Activated CD4-positive, alpha-beta T cell treated with anti-CD3 and anti-CD28 coated beads for 36 hours (primary cell): ENCODE data around the gene AMIGO3. TPM values are rescaled to one million over a fixed set of nuclear protein-coding genes. Genes with fewer than 3 reads are reported as not detected.

ENCODE experiments used
- ATAC-seq: fragments of 200-7000 bp; cut with Tn5 transposase; one replicate; pipeline ENCODE4 v1.10.0; 2021; ENCODE audit warnings: mild to moderate bottlenecking, moderate library complexity
- CTCF ChIA-PET: fragments of 350-600 bp; sonication (Branson Sonifier 250); formaldehyde crosslinking; loops from one replicate; lab custom pipeline; 2021; ENCODE audit warnings: antibody characterized with exemption; lab: Charles Lee
- POLR2A ChIA-PET: fragments of 350-600 bp; sonication (Branson Sonifier 250); formaldehyde crosslinking; loops from one replicate; lab custom pipeline; 2021; ENCODE audit warnings: antibody characterized with exemption, inconsistent platforms; lab: Charles Lee
- DNase-seq: peaks from one replicate; pipeline ENCODE4 v3.0.0-alpha.2; 2020
- H3K27ac Mint-ChIP-seq: one replicate; pipeline ENCODE4 v1.8.0; 2021; ENCODE audit warnings: mixed read lengths
- H3K27me3 Mint-ChIP-seq: one replicate; pipeline ENCODE4 v1.8.0; 2021; ENCODE audit warnings: mixed read lengths
- H3K36me3 Mint-ChIP-seq: one replicate; pipeline ENCODE4 v1.8.0; 2021; ENCODE audit warnings: low read depth, mixed read lengths
- H3K4me1 Mint-ChIP-seq: one replicate; pipeline ENCODE4 v1.8.0; 2021; ENCODE audit warnings: mixed read lengths
- H3K4me3 Mint-ChIP-seq: one replicate; pipeline ENCODE4 v1.8.0; 2021; ENCODE audit warnings: mild to moderate bottlenecking, moderate library complexity, mixed read lengths
- H3K9me3 Mint-ChIP-seq: one replicate; pipeline ENCODE4 v1.8.0; 2021; ENCODE audit warnings: low read depth, mixed read lengths
- intact Hi-C, 2 experiments: fragments of 100-400 bp; cut with DNase I in 1 of 2; cut with micrococcal nuclease in 1 of 2; formaldehyde crosslinking; loops; one replicate each; pipeline versions ENCODE4 v1.14.2 to v1.15.1; 2022 to 2024; cut with DNase I, micrococcal nuclease
- total RNA-seq, 2 experiments: library from RNA; stranded (reverse); gene quantifications; one replicate each; pipeline ENCODE4 v1.2.3, GENCODE V29; 2021

AMIGO3 gene
- total RNA-seq, 2 experiments from 2014 or later, result 0.07 TPM; not detected in 1

DNA sequence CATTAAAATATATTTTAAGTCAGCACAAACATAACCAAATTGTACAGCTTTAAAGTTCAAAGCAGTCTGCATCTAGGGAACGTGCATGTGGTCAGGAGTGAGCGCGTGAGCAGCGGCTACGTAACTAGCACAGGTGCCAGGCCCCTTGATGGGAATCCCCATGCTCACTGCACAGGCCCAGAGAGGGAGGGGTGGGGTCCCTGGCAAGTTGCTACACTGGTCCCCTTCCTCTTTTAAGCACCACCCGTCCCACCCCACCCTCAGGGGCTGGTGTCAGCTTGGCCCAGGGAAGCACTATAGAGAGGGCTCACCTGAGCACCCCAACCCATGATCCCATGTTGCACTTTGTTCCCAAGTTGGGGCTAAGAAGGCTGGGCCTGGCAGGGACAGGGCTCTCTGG lies 5.1 kb upstream of the AMIGO3 start:
- CTCF ChIA-PET, result interaction anchor here (0.7 kb wide), 1 partner anchor 858 kb away, joined by 4 read pairs; no protein-coding TSS in a partner anchor
- H3K36me3 Mint-ChIP-seq, result peaks cover 17% of the 10 kb centered on the region
- POLR2A ChIA-PET, result interaction anchor here (0.8 to 1.7 kb wide), 2 partner anchors 23 to 482 kb away, joined by 4 to 5 read pairs; no protein-coding TSS in a partner anchor
- H3K4me3 Mint-ChIP-seq, result peak overlapping the region; percentile 92
- H3K4me1 Mint-ChIP-seq, result peaks cover 18% of the 10 kb centered on the region
- H3K9me3 Mint-ChIP-seq, result no peaks in the 10 kb centered on the region
- ATAC-seq (no peak), DNase-seq (peak; percentile 59)
- no peaks in the 10 kb centered on the region for H3K27me3 Mint-ChIP-seq
- intact Hi-C loops, result loop anchor here (1.0 to 10.0 kb wide), 10 partner anchors 62 to 1007 kb away; partner anchors contain the start of genes MST1R (in 2 of the 2), DAG1 (in 1 of the 2), GNAI2 (in 1 of the 2) and HYAL3 (in 1 of the 2)
- H3K27ac Mint-ChIP-seq, result peak overlapping the region; percentile 96

DNA sequence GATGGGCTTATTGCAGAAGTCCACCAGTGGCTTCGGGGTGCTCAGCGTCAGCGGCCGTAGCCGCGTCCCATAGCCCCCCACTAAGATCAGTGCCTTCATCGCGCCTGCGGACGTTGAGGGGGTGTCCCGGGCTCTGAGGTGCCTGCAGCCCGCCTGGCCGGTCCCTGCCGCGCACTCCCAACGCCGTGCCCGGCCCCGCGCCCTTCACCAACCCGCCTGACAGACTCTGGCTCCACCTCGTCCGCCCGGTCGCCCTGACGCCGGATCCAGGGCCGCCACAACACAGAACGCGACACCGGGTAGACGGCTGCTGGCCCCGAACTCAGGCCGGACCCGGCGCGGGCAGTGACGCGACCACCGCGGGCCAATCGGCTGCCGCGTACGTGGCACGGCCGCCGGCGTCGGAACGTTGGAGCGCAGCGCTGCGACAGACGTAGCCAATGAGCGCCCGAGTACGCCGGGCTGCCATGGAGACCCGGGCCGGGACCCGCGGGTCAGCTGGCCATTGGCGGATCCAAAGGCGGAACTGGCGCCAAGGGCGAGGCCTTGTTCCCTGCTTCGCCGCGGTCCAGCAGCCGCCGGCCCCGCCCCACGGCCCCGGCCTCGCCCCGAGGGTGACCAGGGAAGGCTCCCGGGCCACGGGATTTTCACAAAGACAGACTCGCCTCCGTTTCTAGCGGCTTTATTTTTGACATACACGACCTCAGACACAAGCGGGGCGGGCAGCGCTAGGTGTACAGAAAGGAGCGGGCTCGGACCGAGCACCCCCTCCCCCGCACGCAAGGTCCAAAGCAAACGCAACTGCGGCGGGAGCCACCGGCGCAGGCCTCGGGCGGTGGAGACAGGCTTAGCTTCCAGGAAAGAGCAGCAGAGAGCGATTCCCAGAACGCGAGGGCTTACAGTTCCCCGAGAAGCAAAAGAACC lies 4.4 kb upstream of the AMIGO3 start, which contains the start of gene GMPPB:
TSS of gene GMPPB (minus strand) at position 324 of the 924 bp plus-strand sequence. CDS start at position 99, 225 bp downstream.
- H3K4me1 Mint-ChIP-seq, result peaks cover 22% of the 10 kb centered on the region
- ATAC-seq (peak; percentile 87), DNase-seq (peak; percentile 97)
- peaks cover 17% of the 10 kb centered on the region for H3K36me3 Mint-ChIP-seq
- H3K4me3 Mint-ChIP-seq, result peak within 1 kb of the TSS; percentile 92
- CTCF ChIA-PET, result interaction anchor here (0.7 to 1.5 kb wide), 3 partner anchors 78 to 859 kb away, joined by 4 to 5 read pairs (median 4); no protein-coding TSS in a partner anchor
- POLR2A ChIA-PET, result interaction anchor here (0.6 to 1.7 kb wide), 4 partner anchors 23 to 482 kb away, joined by 4 to 5 read pairs (median 4); partner anchors contain the start of gene UBA7
- intact Hi-C loops, result loop anchor here (1.0 to 10.0 kb wide), 13 partner anchors 35 to 1007 kb away; partner anchors contain the start of genes MST1R (in 2 of the 2), DAG1 (in 1 of the 2), GNAI2 (in 1 of the 2) and HYAL3 (in 1 of the 2)
- H3K27ac Mint-ChIP-seq, result peak within 1 kb of the TSS; percentile 96
- H3K9me3 Mint-ChIP-seq, result no peaks in the 10 kb centered on the region
- no peaks in the 10 kb centered on the region for H3K27me3 Mint-ChIP-seq

GRCh38 chr3:49723296-49723627 lies 3.8 kb upstream of the AMIGO3 start:
- peak; percentile 26 for ATAC-seq
- Mint-ChIP-seq H3K36me3 (peaks cover 16% of the 10 kb centered on the region), H3K27me3 (no peaks in the 10 kb centered on the region), H3K9me3 (no peaks in the 10 kb centered on the region), H3K4me3 (peak overlapping the region; percentile 92), H3K4me1 (peaks cover 27% of the 10 kb centered on the region), H3K27ac (peak overlapping the region; percentile 86)
- intact Hi-C loops, result loop anchor here (1.0 to 10.0 kb wide), 8 partner anchors 34 to 1006 kb away; partner anchors contain the start of genes MST1R (in 2 of the 2), GNAI2 (in 1 of the 2), HYAL3 (in 1 of the 2) and IFRD2 (in 1 of the 2)
- POLR2A ChIA-PET, result interaction anchor here (0.6 to 1.7 kb wide), 3 partner anchors 22 to 280 kb away, joined by 4 to 5 read pairs (median 4); partner anchors contain the start of gene UBA7
- peak; percentile 82 for DNase-seq
- CTCF ChIA-PET, result interaction anchor here (0.6 to 1.5 kb wide), 3 partner anchors 79 to 664 kb away, joined by 3 to 5 read pairs (median 4); partner anchors contain the start of gene BSN

DNA sequence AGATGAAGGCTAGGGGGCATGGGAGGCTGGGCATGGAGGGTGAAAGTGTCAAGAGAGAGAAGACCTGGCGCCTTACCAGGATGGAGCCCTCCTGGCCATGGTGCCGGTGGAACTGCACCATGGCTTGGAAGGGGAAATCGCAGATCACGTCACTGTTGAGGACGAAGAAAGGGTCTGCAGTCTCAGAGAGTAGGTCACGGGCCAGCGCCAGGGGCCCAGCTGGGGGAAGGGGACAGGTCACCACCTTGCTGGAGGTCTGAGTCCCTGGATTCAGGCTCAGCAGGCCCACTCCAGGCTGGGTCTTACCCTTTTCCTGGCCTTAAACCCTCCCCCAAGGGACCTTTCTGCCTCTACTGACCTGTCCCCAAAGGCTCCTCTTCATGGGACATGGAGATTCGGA lies 3.4 kb upstream of the AMIGO3 start:
- Mint-ChIP-seq H3K27me3 (no peaks in the 10 kb centered on the region), H3K36me3 (peaks cover 16% of the 10 kb centered on the region), H3K9me3 (no peaks in the 10 kb centered on the region), H3K4me3 (peak overlapping the region; percentile 92), H3K27ac (peak overlapping the region; percentile 86), H3K4me1 (peaks cover 27% of the 10 kb centered on the region)
- ATAC-seq (no peak), DNase-seq (no peak)
- POLR2A ChIA-PET, result interaction anchor here (1.7 kb wide), 1 partner anchor 22 kb away, joined by 4 read pairs; no protein-coding TSS in a partner anchor
- CTCF ChIA-PET, result interaction anchor here (0.6 to 1.5 kb wide), 3 partner anchors 79 to 665 kb away, joined by 3 to 5 read pairs (median 4); partner anchors contain the start of gene BSN
- intact Hi-C loops, result loop anchor here (1.0 to 10.0 kb wide), 8 partner anchors 34 to 1006 kb away; partner anchors contain the start of genes MST1R (in 2 of the 2), GNAI2 (in 1 of the 2), HYAL3 (in 1 of the 2) and IFRD2 (in 1 of the 2)

- POLR2A ChIA-PET, result no interaction called here
- Mint-ChIP-seq H3K27me3 (no peaks in the 10 kb centered on the region), H3K4me3 (peak overlapping the region; percentile 92), H3K27ac (peak overlapping the region; percentile 86), H3K9me3 (no peaks in the 10 kb centered on the region), H3K4me1 (peaks cover 27% of the 10 kb centered on the region), H3K36me3 (peaks cover 16% of the 10 kb centered on the region)
- DNase-seq (no peak), ATAC-seq (no peak)
- intact Hi-C loops, result loop anchor here (5.0 to 10.0 kb wide), 5 partner anchors 180 to 1005 kb away; partner anchors contain the start of genes MST1R (in 2 of the 2), GNAI2 (in 1 of the 2), HYAL3 (in 1 of the 2) and IFRD2 (in 1 of the 2)
- CTCF ChIA-PET, result interaction anchor here (1.5 kb wide), 1 partner anchor 80 kb away, joined by 4 read pairs; no protein-coding TSS in a partner anchor
These were observed 2.7 kb upstream of the AMIGO3 start for GRCh38 chr3:49721896-49722781.

DNA sequence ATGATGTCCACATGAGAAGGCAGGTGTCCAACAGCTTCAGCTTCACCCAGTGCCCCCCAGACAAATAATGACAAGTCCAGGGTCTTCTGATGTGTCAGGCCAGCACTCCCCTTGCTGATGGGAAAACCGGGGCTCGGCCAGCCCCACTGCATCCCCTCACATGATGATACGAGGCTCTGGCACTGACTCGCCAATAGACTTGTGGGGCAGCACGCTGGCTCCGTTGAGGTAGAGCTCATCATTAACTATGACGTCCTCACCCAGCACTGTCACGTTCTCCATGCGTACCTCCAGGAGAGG lies 2.1 kb upstream of the AMIGO3 start:
- Mint-ChIP-seq H3K4me1 (peaks cover 27% of the 10 kb centered on the region), H3K9me3 (no peaks in the 10 kb centered on the region), H3K27me3 (no peaks in the 10 kb centered on the region), H3K4me3 (no peak overlapping the region), H3K36me3 (peaks cover 16% of the 10 kb centered on the region), H3K27ac (no peak overlapping the region)
- ATAC-seq (no peak), DNase-seq (no peak)
- intact Hi-C loops, result loop anchor here (5.0 to 10.0 kb wide), 5 partner anchors 181 to 1004 kb away; partner anchors contain the start of genes MST1R (in 2 of the 2), GNAI2 (in 1 of the 2), HYAL3 (in 1 of the 2) and IFRD2 (in 1 of the 2)
- CTCF ChIA-PET, result interaction anchor here (1.0 kb wide), 1 partner anchor 9 kb away, joined by 3 read pairs; no protein-coding TSS in a partner anchor
- POLR2A ChIA-PET, result no interaction called here

DNA sequence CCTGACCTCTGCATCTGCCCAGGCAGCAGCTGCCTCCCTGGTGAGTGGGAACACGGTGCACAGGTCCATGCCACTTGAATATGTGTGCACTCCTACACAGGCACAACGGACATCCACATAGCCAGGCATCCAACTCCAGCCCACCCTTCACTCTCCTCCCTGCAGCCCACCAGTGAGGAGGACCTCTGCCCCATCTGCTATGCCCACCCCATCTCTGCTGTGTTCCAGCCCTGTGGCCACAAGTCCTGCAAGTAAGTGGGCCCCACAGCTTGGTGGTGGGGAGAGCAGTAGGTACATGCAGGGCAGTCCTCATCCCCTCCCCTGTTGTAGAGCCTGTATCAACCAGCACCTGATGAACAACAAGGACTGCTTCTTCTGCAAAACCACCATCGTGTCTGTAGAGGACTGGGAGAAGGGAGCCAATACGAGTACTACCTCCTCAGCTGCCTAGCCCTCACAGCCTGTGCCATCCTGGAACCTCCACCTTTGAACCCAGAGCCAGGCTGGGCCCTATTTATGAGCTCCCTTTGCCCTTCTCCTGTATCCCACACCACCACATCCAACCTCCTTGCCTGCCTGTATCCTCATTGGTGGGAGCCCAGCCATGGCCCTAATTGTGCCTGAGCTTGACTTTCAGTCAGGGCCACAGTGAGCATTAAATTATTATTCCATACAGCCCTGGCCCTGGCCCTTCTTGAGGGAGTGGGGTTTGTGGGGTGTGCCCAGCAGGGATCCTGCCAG lies 1.5 kb upstream of the AMIGO3 start:
- intact Hi-C loops, result loop anchor here (5.0 to 10.0 kb wide), 5 partner anchors 181 to 1004 kb away; partner anchors contain the start of genes MST1R (in 2 of the 2), GNAI2 (in 1 of the 2), HYAL3 (in 1 of the 2) and IFRD2 (in 1 of the 2)
- Mint-ChIP-seq H3K4me3 (no peak overlapping the region), H3K27ac (no peak overlapping the region), H3K36me3 (peaks cover 16% of the 10 kb centered on the region), H3K4me1 (peaks cover 27% of the 10 kb centered on the region), H3K27me3 (no peaks in the 10 kb centered on the region), H3K9me3 (no peaks in the 10 kb centered on the region)
- ChIA-PET POLR2A (no interaction called here), CTCF (interaction anchor here (1.0 kb wide), 1 partner anchor 9 kb away, joined by 3 read pairs; no protein-coding TSS in a partner anchor)
- ATAC-seq (no peak), DNase-seq (no peak)

GRCh38 chr3:49718858-49719213 lies 648 bp downstream of the AMIGO3 start:
- DNase-seq, result peak; percentile 46
- ATAC-seq, result no peak
- H3K36me3 Mint-ChIP-seq, result peaks cover 16% of the 10 kb centered on the region
- CTCF ChIA-PET, result interaction anchor here (0.5 to 1.4 kb wide), 7 partner anchors 10 to 198 kb away, joined by 3 to 4 read pairs (median 3); no protein-coding TSS in a partner anchor
- H3K27ac Mint-ChIP-seq, result no peak overlapping the region
- H3K9me3 Mint-ChIP-seq, result no peaks in the 10 kb centered on the region
- POLR2A ChIA-PET, result interaction anchor here (0.5 kb wide), 1 partner anchor 218 kb away, joined by 3 read pairs; no protein-coding TSS in a partner anchor
- intact Hi-C loops, result loop anchor here (1.0 to 5.0 kb wide), 6 partner anchors 30 to 137 kb away; partner anchors contain the start of genes IP6K1 (in 2 of the 2), APEH (in 1 of the 2), MST1 (in 1 of the 2) and RNF123 (in 1 of the 2)
- peak overlapping the region; percentile 72 for H3K4me3 Mint-ChIP-seq
- H3K27me3 Mint-ChIP-seq, result no peaks in the 10 kb centered on the region
- peaks cover 24% of the 10 kb centered on the region for H3K4me1 Mint-ChIP-seq
